ENCODE results near the gene PACS1.
"Not testable (repeated sequence)": the region's sequence is repeated elsewhere in the genome, so short reads cannot be mapped to it uniquely, and the experiment has no call there.

PACS1 gene

GRCh38 chr11:66069715-66070603, at the start of gene PACS1:
Gene PACS1 (plus strand): TSS chr11:66070272. CDS start chr11:66070487, 215 bp downstream.
- no peak for DNase-seq

- DNase-seq = no peak
Observed at GRCh38 chr11:66020618-66021357, 49.3 kb upstream of the PACS1 start.

GRCh38 chr11:66022401-66023185, 47.5 kb upstream of the PACS1 start:
- DNase-seq = peak; percentile 40

- not testable (repeated sequence) for DNase-seq
Observed at GRCh38 chr11:66023186-66023440, 47.0 kb upstream of the PACS1 start.

GRCh38 chr11:66026017-66026529, 44.0 kb upstream of the PACS1 start, which contains the start of gene CATSPER1:
Gene CATSPER1 (minus strand): TSS chr11:66026479. CDS start chr11:66026379, 100 bp downstream.
- no peak for DNase-seq

- no peak for DNase-seq
Observed at GRCh38 chr11:66032957-66033735, 36.9 kb upstream of the PACS1 start.

GRCh38 chr11:66035653-66036333, 34.3 kb upstream of the PACS1 start:
- no peak for DNase-seq

- no peak for DNase-seq
Observed at GRCh38 chr11:66036334-66036710, 33.8 kb upstream of the PACS1 start.

GRCh38 chr11:66037327-66037726, 32.7 kb upstream of the PACS1 start:
- DNase-seq = no peak

GRCh38 chr11:66039765-66040164, 30.3 kb upstream of the PACS1 start:
- no peak for DNase-seq

- no peak for DNase-seq
Observed at GRCh38 chr11:66042227-66042995, 27.7 kb upstream of the PACS1 start.

- no peak for DNase-seq
Observed at GRCh38 chr11:66042996-66043906, 26.8 kb upstream of the PACS1 start.

GRCh38 chr11:66044757-66045156, 25.3 kb upstream of the PACS1 start:
- DNase-seq = no peak

- DNase-seq = peak; percentile 69
Observed at GRCh38 chr11:66045177-66045639, 24.9 kb upstream of the PACS1 start.

GRCh38 chr11:66046901-66047300, 23.2 kb upstream of the PACS1 start:
- DNase-seq = no peak

GRCh38 chr11:66047541-66048365, 22.3 kb upstream of the PACS1 start:
- no peak for DNase-seq

GRCh38 chr11:66048547-66049323, 21.3 kb upstream of the PACS1 start, which contains the start of gene GAL3ST3:
Gene GAL3ST3 (minus strand): TSS chr11:66049161. CDS start chr11:66045415, 3,746 bp downstream.
- DNase-seq = no peak

Measured in NCI-H748 treated with DMSO at 0.1 percent for 48 hours (cell line).